COR-L47 (cell line): Measurements from ENCODE around the gene CCAR1.
"Not testable (repeated sequence)": the region's sequence is repeated elsewhere in the genome, so short reads cannot be mapped to it uniquely, and the experiment has no call there.

ENCODE experiments used
- DNase-seq: peaks from one replicate; lab custom pipeline; 2025; lab: John Stamatoyannopoulos, UW

Gene CCAR1

GRCh38 chr10:68827592-68827959 is 106.5 kb downstream of the CCAR1 start:
- not testable (repeated sequence) for DNase-seq

GRCh38 chr10:68828083-68828601 is 107.1 kb downstream of the CCAR1 start:
- DNase-seq: not testable (repeated sequence)

- DNase-seq: no peak
These were observed 107.8 kb downstream of the CCAR1 start for GRCh38 chr10:68828833-68829232.

- no peak for DNase-seq
These were observed 108.5 kb downstream of the CCAR1 start for GRCh38 chr10:68829521-68829920.

GRCh38 chr10:68829952-68830351 is 108.9 kb downstream of the CCAR1 start:
- no peak for DNase-seq

GRCh38 chr10:68831961-68832455 is 111.0 kb downstream of the CCAR1 start:
- DNase-seq: no peak

GRCh38 chr10:68832601-68833000 is 111.6 kb downstream of the CCAR1 start:
- no peak for DNase-seq

GRCh38 chr10:68837626-68838322 is 116.7 kb downstream of the CCAR1 start:
- DNase-seq: no peak

- DNase-seq: not testable (repeated sequence)
These were observed 119.6 kb downstream of the CCAR1 start for GRCh38 chr10:68840650-68841049.
